ENCODE measurements around the gene WFIKKN1. TPM values are rescaled to one million over a fixed set of nuclear protein-coding genes. Genes with fewer than 3 reads are reported as not detected.

Gene WFIKKN1
- polyA plus RNA-seq, 1 experiment, result not detected

- ChIA-PET POLR2A (interaction anchor here (0.8 kb wide), 1 partner anchor 27 kb away, joined by 3 read pairs; no protein-coding TSS in a partner anchor), CTCF (no interaction called here)
- no peak for DNase-seq (ENCODE audit: low read depth, low spot score)
- Histone ChIP-seq H3K27me3 (ENCODE audit: control insufficient read depth, insufficient read depth, low read length) (no peaks in the 10 kb centered on the region), H3K27ac (ENCODE audit: low read depth, low read length) (no peak overlapping the region), H3K4me3 (ENCODE audit: low read depth, low read length) (no peak overlapping the region), H3K9me3 (ENCODE audit: control insufficient read depth, insufficient read depth, low read length) (no peaks in the 10 kb centered on the region; the same call in 1 of the 2 replicates)
- TF ChIP-seq CTCF (IDR thresholded peaks at IDR 0.05; ENCODE audit: low read depth, low read length), result no peak
Observed at GRCh38 chr16:651844-652243, 21.1 kb downstream of the WFIKKN1 start.

- ChIA-PET POLR2A (interaction anchor here (0.8 kb wide), 1 partner anchor 26 kb away, joined by 3 read pairs; no protein-coding TSS in a partner anchor), CTCF (interaction anchor here (1.4 kb wide), 1 partner anchor 15 kb away, joined by 4 read pairs; the partner anchor contains the start of gene RHOT2)
- Histone ChIP-seq H3K9me3 (ENCODE audit: control insufficient read depth, insufficient read depth, low read length) (no peaks in the 10 kb centered on the region; the same call in 1 of the 2 replicates), H3K4me3 (ENCODE audit: low read depth, low read length) (no peak overlapping the region), H3K27me3 (ENCODE audit: control insufficient read depth, insufficient read depth, low read length) (no peaks in the 10 kb centered on the region), H3K27ac (ENCODE audit: low read depth, low read length) (no peak overlapping the region)
- TF ChIP-seq CTCF (IDR thresholded peaks at IDR 0.05; ENCODE audit: low read depth, low read length), result no peak
- no peak for DNase-seq (ENCODE audit: low read depth, low spot score)
Observed at GRCh38 chr16:652454-653305, 21.9 kb downstream of the WFIKKN1 start.

GRCh38 chr16:654034-654433, 23.2 kb downstream of the WFIKKN1 start:
- no peak overlapping the region for H3K4me3 ChIP-seq (ENCODE audit: low read depth, low read length)
- CTCF ChIA-PET, result no interaction called here
- no peak for TF ChIP-seq CTCF (IDR thresholded peaks at IDR 0.05; ENCODE audit: low read depth, low read length)
- no peaks in the 10 kb centered on the region for H3K27me3 ChIP-seq (ENCODE audit: control insufficient read depth, insufficient read depth, low read length)
- POLR2A ChIA-PET, result no interaction called here
- no peak for DNase-seq (ENCODE audit: low read depth, low spot score)
- no peak overlapping the region for H3K27ac ChIP-seq (ENCODE audit: low read depth, low read length)
- H3K9me3 ChIP-seq (ENCODE audit: control insufficient read depth, insufficient read depth, low read length), result no peaks in the 10 kb centered on the region; the same call in 1 of the 2 replicates

GRCh38 chr16:657487-657886, 26.7 kb downstream of the WFIKKN1 start:
- H3K9me3 ChIP-seq (ENCODE audit: control insufficient read depth, insufficient read depth, low read length), result no peaks in the 10 kb centered on the region; the same call in 1 of the 2 replicates
- ChIA-PET CTCF (no interaction called here), POLR2A (no interaction called here)
- no peaks in the 10 kb centered on the region for H3K27me3 ChIP-seq (ENCODE audit: control insufficient read depth, insufficient read depth, low read length)
- no peak overlapping the region for H3K4me3 ChIP-seq (ENCODE audit: low read depth, low read length)
- H3K27ac ChIP-seq (ENCODE audit: low read depth, low read length), result no peak overlapping the region
- no peak for TF ChIP-seq CTCF (IDR thresholded peaks at IDR 0.05; ENCODE audit: low read depth, low read length)
- no peak for DNase-seq (ENCODE audit: low read depth, low spot score)
